GM06990 (cell line): ENCODE data around the gene ANKRD60.

ENCODE experiments used
- DNase-seq: peaks from one replicate; pipeline ENCODE4 v3.0.0-alpha.2; 2011; ENCODE audit not compliant: insufficient read length; ENCODE audit errors: extremely low read depth
- H3K27me3 ChIP-seq: replicated peaks from 2 replicates; pipeline ENCODE4 v1.6.0; 2011; ENCODE audit warnings: low read length; ENCODE audit not compliant: control insufficient read depth, insufficient read depth
- H3K36me3 ChIP-seq: 2 replicates; pipeline ENCODE4 v1.5.1; 2011; ENCODE audit warnings: low read length; ENCODE audit not compliant: control insufficient read depth, insufficient read depth
- H3K4me3 ChIP-seq: replicated peaks from 2 replicates; pipeline ENCODE4 v1.5.1; 2011; ENCODE audit warnings: low read depth, mild to moderate bottlenecking, control low read depth, low read length
- TF ChIP-seq, protein P1 (sequence below): IDR thresholded peaks from 2 replicates; pipeline ENCODE4 v1.5.1; 2011; ENCODE audit warnings: low read length, control low read depth, mild to moderate bottlenecking, inconsistent platforms; ENCODE audit not compliant: insufficient read depth, poor library complexity, severe bottlenecking

Gene ANKRD60

DNA sequence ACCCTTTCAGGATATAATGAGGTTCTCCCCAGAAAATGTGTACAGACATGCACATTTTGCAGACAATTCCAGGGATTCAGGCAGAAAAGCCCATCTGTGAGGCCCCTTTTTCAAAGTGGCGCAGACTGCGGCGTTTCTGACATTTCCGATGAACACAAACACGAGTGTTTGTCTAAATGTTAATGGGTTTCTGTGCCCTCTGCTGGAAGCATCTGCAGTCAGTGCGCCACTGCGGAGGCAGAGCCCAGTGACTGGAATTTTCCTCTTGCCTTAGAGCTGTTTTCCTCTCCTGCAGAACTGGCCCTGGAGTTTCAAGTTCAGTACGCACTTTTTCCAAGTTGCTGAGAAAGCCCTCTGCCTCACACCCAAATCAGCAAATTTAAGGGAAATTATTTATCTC is 15.3 kb downstream of the ANKRD60 start:
- TF ChIP-seq, protein P1, sequence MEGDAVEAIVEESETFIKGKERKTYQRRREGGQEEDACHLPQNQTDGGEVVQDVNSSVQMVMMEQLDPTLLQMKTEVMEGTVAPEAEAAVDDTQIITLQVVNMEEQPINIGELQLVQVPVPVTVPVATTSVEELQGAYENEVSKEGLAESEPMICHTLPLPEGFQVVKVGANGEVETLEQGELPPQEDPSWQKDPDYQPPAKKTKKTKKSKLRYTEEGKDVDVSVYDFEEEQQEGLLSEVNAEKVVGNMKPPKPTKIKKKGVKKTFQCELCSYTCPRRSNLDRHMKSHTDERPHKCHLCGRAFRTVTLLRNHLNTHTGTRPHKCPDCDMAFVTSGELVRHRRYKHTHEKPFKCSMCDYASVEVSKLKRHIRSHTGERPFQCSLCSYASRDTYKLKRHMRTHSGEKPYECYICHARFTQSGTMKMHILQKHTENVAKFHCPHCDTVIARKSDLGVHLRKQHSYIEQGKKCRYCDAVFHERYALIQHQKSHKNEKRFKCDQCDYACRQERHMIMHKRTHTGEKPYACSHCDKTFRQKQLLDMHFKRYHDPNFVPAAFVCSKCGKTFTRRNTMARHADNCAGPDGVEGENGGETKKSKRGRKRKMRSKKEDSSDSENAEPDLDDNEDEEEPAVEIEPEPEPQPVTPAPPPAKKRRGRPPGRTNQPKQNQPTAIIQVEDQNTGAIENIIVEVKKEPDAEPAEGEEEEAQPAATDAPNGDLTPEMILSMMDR: no peak
- Histone ChIP-seq H3K27me3 (no peaks in the 10 kb centered on the region; the same call in none of the 2 replicates), H3K4me3 (no peak overlapping the region), H3K36me3 (no peaks in the 10 kb centered on the region)
- DNase-seq: no peak

DNA sequence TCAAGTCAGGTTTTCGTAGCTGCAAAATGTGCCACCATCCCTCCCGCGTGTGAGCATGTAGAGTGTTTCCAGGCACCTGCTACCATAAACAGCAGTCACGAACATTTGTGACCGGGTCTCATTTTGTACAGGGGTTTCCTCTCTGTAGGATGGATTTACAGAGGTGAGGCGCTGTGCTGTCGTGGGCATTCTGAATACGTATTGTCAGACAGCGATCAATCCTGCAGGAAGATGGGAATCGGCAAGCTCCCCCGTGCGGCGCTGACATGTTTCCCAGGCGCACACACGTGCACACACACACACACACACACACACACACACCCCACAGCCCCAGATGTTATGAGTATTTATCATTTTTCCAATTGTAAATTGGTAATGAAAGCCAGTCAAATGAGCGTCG is 15.8 kb downstream of the ANKRD60 start:
- Histone ChIP-seq H3K36me3 (no peaks in the 10 kb centered on the region), H3K4me3 (no peak overlapping the region), H3K27me3 (no peaks in the 10 kb centered on the region; the same call in none of the 2 replicates)
- TF ChIP-seq, protein P1: no peak
- DNase-seq: no peak

DNA sequence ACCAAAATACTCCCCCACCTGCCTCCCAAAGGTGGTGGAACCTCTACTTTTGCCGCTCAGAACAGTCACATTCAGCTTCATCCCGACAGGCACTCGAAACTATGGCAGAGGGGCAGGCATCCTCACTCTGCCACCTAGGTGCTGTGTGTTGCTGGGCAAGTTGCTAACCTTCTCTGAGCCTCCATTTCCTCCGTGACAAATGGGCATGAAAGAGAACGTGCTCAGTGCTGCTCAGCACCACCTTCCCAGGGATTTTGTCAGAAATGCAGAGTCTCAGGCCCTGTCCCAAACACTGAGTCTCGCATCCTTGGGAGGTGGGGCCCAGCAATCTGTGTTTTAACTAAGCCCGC is 18.1 kb downstream of the ANKRD60 start:
- TF ChIP-seq, protein P1: no peak
- no peak for DNase-seq
- Histone ChIP-seq H3K4me3 (no peak overlapping the region), H3K36me3 (no peaks in the 10 kb centered on the region), H3K27me3 (no peaks in the 10 kb centered on the region; the same call in 1 of the 2 replicates)

DNA sequence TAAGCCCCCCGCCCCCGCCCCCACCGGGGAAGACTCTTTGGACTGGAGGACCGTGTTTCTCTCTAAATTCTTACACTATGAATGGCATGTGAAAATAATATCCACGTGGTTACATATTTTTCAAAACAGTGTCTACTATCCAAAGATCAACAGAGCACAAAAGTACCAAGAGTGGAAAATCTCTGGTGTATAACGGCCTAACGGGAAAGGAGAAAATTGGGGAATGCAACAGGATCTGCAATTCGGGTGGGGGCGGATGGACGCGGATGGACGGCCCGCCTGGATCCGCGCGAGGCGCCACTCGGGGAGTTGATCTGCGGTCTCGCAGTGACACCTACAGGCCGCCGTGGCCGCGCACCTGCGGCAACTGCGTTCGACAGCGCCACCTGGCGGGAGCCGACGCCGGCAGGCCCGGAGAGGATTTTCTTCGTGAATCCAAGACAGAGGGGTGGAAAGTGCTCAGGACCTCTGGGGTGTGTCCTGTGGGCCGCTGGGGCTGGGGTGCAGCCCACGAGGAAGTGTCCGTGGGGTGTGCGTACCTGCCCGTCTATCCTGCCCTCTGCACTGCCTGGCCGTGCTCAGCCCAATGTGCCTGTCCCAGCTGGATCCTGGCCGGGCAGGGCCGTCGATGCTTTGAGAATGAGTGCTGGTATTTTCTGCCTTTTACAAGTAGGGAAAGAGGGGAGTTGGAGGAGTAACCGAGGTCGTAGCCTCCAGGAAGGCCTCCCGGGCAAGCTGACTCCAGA is 18.6 kb downstream of the ANKRD60 start:
- TF ChIP-seq, protein P1: peak; percentile 100
- Histone ChIP-seq H3K36me3 (no peaks in the 10 kb centered on the region), H3K27me3 (no peaks in the 10 kb centered on the region; the same call in 1 of the 2 replicates), H3K4me3 (no peak overlapping the region)
- DNase-seq: peak; percentile 84

DNA sequence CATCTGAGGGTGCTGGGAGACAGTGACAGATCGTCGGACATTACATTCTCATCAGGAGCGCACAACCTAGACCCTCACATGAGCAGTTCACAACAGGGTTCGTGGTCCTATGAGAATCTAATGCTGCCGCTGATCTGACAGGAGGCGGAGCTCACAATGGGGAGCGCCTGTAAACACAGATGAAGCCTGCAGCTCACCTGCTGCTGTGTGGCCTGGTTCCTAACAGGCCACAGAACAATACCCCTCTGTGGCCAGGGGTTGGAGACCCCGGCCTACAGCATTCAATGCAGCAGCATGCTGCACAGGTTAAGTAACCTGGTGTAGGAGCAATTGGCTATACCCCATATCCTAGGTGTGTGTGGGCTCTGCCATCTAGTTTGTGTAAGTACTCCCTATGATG is 19.5 kb downstream of the ANKRD60 start:
- Histone ChIP-seq H3K27me3 (no peaks in the 10 kb centered on the region; the same call in 1 of the 2 replicates), H3K36me3 (no peaks in the 10 kb centered on the region), H3K4me3 (no peak overlapping the region)
- DNase-seq: no peak
- TF ChIP-seq, protein P1: no peak
